NCI-H2029 (cell line): Measurements from ENCODE around the gene LRRC37B.
"Not testable (repeated sequence)": the region's sequence is repeated elsewhere in the genome, so short reads cannot be mapped to it uniquely, and the experiment has no call there.

Experiments
- DNase-seq: peaks from one replicate; lab custom pipeline; 2025; lab: John Stamatoyannopoulos, UW

The LRRC37B gene

DNA sequence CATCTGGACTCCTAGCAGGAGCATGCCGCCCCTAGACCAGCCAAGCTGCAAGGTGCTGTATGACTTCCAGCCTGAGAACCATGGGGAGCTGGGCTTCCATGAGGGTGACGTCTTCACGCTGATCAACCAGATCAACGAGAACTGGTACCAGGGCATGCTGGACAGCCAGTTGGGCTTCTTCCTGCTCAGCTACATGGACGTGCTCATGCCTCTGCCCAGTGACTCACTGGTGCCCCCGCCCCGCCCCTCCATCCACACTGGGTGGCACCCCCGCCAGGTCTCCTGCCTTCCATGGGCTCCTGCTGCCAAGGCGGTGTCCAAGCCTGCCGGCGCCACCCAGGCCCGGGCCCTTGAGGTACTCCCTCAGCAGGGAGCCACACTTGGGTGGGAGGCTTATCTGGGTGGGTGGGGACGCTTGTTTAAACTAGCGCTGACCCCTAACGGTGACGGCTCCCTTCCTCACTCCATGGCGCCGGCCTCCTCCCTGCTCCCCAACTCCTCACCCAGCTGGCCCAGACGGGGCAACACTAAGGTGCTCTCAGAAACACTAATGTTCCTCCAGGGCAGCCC, 34.2 kb downstream of the LRRC37B start:
- DNase-seq, result not testable (repeated sequence)

DNA sequence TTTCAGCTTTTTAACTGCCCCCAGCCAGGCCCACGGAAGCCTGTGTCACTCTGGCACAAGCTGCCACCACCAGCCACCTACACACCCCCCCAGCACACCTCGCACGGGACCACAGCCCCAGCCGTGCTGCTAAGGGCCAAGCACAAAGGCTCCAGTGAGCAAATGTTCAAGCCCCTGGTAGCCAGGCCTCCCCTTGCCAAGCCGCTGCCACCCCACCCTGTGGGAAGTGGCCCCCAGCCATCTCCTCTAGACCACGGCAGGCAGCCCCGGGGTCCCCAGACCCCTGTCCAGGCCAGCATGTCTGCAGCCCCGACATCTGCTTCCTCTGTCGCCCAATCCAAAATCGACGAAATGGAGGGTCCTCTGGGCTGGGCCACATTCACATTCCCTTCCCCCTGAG, 35.1 kb downstream of the LRRC37B start:
- not testable (repeated sequence) for DNase-seq

DNA sequence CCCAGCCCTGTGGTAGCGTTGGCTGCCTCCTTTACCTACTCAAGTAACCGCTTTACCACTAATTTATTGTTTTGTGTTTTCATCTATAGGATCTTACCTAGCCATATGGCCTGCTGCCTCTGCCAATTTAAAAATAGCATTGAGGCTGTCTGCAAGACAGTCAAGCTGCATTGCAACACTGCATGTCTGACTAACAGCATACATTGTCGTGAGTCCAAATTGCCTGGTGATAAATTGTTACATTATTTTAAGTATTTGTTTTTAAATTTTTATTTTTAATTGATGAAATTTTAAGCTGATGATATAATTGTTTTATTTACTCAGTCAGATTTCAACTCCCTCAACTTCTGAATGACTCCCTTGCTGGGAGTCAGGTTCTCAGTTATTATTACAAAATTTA, 38.4 kb downstream of the LRRC37B start:
- DNase-seq, result not testable (repeated sequence)

DNA sequence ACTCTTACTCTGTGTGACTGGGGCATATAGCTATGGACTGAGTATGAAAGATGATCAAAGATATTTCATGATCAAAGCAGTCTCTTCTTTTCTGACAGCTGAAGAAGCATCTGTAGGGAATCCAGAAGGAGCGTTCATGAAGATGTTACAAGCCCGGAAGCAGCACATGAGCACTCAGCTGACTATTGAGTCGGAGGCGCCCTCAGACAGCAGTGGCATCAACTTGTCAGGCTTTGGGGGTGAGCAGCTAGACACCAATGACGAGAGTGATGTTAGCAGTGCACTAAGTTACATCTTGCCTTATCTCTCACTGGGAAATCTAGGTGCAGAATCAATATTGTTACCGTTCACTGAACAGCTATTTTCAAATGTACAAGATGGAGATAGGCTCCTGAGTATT, 40.5 kb downstream of the LRRC37B start:
- not testable (repeated sequence) for DNase-seq

DNA sequence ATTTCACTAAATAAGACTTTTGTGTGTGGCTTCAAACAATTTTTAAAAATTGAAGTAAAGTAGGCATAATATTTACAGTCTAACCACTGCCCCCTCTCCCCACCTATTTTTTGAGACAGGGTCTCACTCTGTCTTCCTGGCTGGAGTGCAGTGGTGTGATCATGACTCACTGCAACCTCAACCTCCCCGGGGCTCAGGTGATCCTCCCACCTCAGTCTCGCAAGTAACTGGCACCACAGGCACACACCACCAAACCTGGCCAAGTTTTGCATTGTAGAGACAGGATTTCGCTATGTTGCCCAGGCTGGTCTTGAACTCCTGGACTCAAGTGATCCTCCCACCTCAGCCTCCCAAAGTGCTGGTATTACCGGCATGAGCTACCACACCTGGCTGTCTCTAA, 47.8 kb downstream of the LRRC37B start:
- not testable (repeated sequence) for DNase-seq

GRCh38 chr17:32055425-32055824, 48.2 kb downstream of the LRRC37B start:
- DNase-seq, result not testable (repeated sequence)

GRCh38 chr17:32056500-32056899, 49.3 kb downstream of the LRRC37B start:
- not testable (repeated sequence) for DNase-seq

DNA sequence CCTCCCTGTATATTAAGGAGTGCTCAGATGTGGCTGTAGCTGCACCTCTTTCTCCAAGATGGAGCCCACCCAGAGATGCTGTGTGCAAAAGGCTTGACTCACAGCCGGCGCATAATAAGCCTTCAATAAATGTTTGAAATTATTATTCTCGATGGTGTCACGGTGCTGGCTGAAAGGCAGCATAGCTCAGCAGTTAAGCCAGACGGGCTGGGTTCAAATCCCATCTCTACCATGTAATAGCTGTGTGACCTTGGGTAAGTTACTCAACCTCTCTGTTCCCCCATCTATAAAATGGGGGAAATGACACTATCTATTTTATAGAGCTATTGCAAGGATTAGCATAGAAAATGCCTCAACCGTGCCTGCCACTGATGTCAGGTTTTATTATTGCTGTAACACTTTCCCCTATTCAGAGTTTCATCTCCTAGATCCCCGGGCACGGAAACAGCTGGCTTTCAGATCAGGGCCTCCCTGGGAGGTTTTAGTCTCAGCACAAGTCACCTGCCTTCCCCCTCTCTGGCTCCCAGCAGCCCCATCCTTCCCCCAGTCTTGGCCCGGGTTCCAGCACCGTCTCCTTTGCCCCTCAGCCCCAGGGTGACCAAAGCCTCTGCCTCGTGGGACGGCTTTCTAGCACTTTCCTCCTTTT, 50.4 kb downstream of the LRRC37B start:
- DNase-seq, result not testable (repeated sequence)

DNA sequence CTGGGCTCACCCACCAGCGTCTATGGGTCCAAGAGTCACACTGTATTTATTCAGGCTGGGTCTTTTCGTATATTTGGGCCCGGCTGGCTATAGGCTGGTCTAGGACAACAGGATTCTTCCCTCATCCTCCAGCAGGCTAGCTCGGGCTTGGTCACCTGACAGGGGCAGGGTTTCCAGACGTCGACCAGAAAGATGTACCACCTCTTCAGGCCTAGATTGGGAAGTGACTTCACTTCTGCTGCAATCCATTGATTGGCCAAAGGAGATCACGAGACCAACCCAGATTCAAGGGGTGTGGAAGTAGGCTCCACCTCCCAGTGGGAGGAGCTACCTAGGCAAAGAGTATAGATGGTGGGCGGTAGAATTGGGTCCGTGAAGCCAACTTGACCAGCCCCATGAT, 53.5 kb downstream of the LRRC37B start:
- DNase-seq, result not testable (repeated sequence)

DNA sequence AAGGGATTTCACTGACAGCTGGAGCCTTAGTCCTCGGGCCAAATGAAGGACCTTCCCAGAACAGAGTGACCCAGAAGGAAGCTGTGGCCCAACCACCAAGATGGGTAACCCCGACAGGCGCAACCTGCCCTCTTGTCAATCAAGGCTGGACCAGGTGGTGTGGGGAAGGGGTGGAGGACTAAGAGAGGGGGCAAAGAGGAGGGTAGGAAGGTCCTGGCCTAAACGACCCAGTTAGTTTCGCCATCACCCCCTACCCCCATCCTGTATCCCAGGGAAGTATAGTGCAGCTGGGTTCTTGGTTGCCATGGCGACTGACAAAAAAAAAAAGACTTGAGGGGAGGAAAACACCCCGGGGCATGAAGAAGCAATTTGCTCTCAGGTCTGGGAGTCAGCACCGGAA, 54.7 kb downstream of the LRRC37B start:
- not testable (repeated sequence) for DNase-seq

DNA sequence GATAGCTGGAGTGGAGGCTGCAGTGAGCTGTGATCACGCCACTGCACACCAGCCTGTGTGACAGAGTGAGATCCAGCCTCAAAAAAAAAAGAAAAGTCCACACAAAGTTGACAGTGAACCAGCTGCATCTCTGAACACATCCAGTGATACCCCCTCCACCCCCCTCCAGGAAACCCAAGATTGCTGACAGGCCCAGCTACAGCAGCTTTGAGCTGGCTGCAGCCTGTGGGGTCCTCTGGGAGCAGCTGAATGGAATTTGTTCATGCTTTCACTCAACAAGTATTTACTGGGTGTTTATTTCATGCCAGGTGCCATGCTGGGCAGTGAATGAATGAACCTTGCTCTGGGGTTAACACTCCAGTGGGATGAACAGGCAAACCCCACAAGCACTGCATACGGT, 56.9 kb downstream of the LRRC37B start:
- not testable (repeated sequence) for DNase-seq

DNA sequence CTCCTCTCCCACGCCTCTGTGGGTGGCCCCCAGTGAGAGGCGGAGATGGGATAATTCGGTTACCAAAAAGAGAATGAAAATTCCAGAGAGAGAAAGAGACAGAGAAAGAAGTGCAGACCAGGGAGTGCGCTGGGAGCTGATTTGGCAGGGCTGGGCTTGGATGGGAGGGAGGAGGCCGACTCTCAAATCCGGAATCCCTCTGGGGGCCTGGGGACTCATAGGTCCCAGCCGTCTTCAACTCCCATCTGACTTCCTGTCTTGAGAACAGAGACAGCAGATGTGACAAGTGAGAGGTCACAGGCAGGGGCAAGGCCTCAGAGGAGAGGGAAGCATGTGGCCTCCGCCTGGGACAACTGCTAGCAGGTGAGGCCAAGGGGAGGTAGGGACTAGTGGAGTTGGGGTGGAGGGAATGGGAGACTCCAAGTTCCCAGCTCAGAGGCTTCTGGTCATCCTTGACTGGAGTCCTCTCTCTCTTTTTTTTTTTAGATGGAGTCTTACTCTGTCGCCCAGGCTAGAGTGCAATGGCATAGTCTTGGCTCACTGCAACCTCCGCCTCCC, 59.0 kb downstream of the LRRC37B start:
- not testable (repeated sequence) for DNase-seq

GRCh38 chr17:32066863-32067642, 59.9 kb downstream of the LRRC37B start:
- not testable (repeated sequence) for DNase-seq

DNA sequence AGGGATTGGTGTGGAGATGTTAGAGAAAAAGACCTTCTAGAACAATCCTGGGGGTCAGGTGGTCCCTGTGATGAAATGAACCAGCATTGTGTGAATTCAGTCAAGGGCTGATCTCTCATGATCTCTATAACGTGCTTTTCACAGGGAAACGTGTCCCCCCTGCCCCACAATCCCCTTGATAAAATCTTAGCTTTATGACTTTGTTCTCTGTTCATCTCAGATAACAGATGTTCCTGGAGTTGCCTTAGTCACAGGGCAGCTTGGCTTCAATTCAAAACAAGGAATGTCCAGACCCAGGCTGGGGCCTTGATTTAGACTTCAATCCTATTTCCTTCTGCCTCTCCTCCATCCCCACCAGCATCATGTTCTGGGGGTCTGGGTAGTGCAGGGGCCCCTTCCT, 61.9 kb downstream of the LRRC37B start:
- DNase-seq, result not testable (repeated sequence)

GRCh38 chr17:32071961-32072360, 64.8 kb downstream of the LRRC37B start:
- DNase-seq, result not testable (repeated sequence)

GRCh38 chr17:32073131-32073530, 65.9 kb downstream of the LRRC37B start:
- DNase-seq, result not testable (repeated sequence)

GRCh38 chr17:32079753-32080152, 72.6 kb downstream of the LRRC37B start:
- not testable (repeated sequence) for DNase-seq

DNA sequence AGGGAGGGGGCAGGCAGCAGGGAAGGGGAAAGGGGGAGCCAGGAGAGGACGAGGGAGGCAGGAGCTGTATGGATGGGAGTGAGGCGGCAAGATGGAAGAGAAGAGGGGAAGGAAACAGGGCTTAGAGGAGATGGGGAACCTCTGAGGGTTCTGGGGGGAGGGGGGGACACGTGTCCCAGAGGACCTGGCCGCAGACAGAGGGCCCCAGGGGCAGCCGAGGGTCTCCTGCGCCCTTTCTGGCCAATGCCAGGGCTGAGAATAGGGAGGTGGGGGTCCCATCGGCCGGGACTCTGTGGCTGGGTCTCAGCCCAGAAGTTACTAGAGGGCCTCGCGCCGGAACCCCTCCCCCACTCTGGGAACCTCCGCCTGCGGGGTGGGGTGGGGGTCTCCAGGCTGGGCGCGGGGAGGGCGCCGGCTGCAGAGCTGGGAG, 76.4 kb downstream of the LRRC37B start:
- DNase-seq, result not testable (repeated sequence)

GRCh38 chr17:32084003-32084941, 77.1 kb downstream of the LRRC37B start:
- not testable (repeated sequence) for DNase-seq

DNA sequence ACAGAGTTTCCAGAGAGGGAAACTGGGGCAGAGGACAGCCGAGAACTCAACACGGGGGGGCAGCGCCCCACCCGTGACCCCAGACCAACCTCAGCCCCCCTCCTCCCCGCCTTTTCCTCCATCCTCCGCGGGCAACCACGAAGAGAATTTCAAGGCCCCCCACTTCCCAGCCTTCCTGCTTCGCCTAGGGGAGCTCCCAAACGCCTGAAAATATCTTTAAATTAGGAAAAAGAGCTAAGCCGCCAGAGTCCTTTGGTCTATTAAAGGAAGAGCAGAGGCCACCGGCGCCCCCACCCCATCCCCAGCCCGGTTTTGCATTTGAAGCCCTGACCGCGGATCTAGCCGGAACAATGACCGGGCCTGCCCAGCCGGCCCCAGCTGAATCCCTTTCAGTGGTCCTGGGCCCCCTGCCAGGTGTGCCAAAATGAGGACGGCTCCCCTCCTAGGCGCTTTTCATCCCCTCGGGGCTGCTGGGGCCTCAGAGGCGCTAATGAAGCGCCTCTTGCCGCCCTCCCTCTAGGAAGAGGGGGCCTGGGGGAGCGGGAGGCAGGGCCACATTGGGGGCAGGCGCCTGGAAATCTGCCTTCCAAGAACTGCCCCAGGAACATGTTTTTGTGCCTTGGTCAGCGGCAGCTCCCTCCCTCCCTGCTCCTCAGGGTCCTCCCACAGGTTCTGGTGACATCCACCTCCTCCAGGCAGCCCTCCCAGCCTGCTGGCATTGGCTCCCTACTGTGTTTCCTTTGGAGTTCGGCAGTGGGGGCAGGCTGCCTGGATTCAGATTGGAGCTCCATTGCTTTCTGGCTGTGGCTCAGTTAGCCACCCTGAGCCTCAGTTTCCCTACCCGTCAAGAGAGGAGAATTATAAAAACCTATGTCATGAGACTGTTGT, 78.0 kb downstream of the LRRC37B start:
- DNase-seq, result not testable (repeated sequence)
